DMS79 treated with DMSO at 0.1 percent for 48 hours (cell line): ENCODE results near the gene KIAA1614.

Source experiments
- DNase-seq: peaks from one replicate; lab custom pipeline; 2025; lab: John Stamatoyannopoulos, UW

The KIAA1614 gene

GRCh38 chr1:180907313-180908055 lies 5.2 kb upstream of the KIAA1614 start:
- no peak for DNase-seq

- no peak for DNase-seq
These were observed 4.5 kb upstream of the KIAA1614 start for GRCh38 chr1:180908074-180908765.

GRCh38 chr1:180909005-180909414 lies 3.7 kb upstream of the KIAA1614 start:
- DNase-seq = no peak

- no peak for DNase-seq
These were observed 3.2 kb upstream of the KIAA1614 start for GRCh38 chr1:180909462-180909976.

- peak; percentile 42 for DNase-seq
These were observed 981 bp upstream of the KIAA1614 start for GRCh38 chr1:180911640-180912191.

- DNase-seq = peak; percentile 42
These were observed 391 bp upstream of the KIAA1614 start for GRCh38 chr1:180912211-180912800.

- DNase-seq = no peak
These were observed 2.8 kb downstream of the KIAA1614 start for GRCh38 chr1:180915426-180915965.

GRCh38 chr1:180916012-180916770 lies 3.5 kb downstream of the KIAA1614 start:
- DNase-seq = no peak

GRCh38 chr1:180916771-180917170 lies 4.1 kb downstream of the KIAA1614 start:
- DNase-seq = no peak

GRCh38 chr1:180917306-180918065 lies 4.8 kb downstream of the KIAA1614 start:
- no peak for DNase-seq

GRCh38 chr1:180918519-180918918 lies 5.8 kb downstream of the KIAA1614 start:
- DNase-seq = no peak

GRCh38 chr1:180919183-180919700 lies 6.5 kb downstream of the KIAA1614 start:
- DNase-seq = no peak

- no peak for DNase-seq
These were observed 7.5 kb downstream of the KIAA1614 start for GRCh38 chr1:180920193-180920592.

- DNase-seq = no peak
These were observed 8.0 kb downstream of the KIAA1614 start for GRCh38 chr1:180920702-180921101.

- DNase-seq = no peak
These were observed 8.7 kb downstream of the KIAA1614 start for GRCh38 chr1:180921386-180921785.

GRCh38 chr1:180921891-180922630 lies 9.4 kb downstream of the KIAA1614 start:
- DNase-seq = no peak

- no peak for DNase-seq
These were observed 9.9 kb downstream of the KIAA1614 start for GRCh38 chr1:180922631-180923015.

GRCh38 chr1:180923021-180923841 lies 10.5 kb downstream of the KIAA1614 start:
- DNase-seq = no peak

GRCh38 chr1:180923887-180924286 lies 11.2 kb downstream of the KIAA1614 start:
- no peak for DNase-seq
